KMS-11 (cell line): ENCODE data around the gene MRFAP1.

Experiments used
- H2AFZ ChIP-seq: fragments of 200-600 bp; sonication (generic); 2 replicates; pipeline ENCODE4 v1.6.1; 2016; ENCODE audit warnings: antibody characterized with exemption, mixed run types, low read depth
- H3K27ac ChIP-seq: fragments of 200-600 bp; sonication (generic); 2 replicates; pipeline ENCODE4 v1.6.1; 2016; ENCODE audit warnings: mild to moderate bottlenecking, mixed run types
- H3K27me3 ChIP-seq: fragments of 200-600 bp; sonication (generic); 2 replicates; pipeline ENCODE4 v1.6.1; 2017; ENCODE audit warnings: mild to moderate bottlenecking, low read depth, mixed run types, moderate library complexity; ENCODE audit not compliant: insufficient read depth
- H3K36me3 ChIP-seq: fragments of 200-600 bp; sonication (generic); 2 replicates; pipeline ENCODE4 v1.6.1; 2017; ENCODE audit warnings: mild to moderate bottlenecking, mixed run types; ENCODE audit not compliant: insufficient read depth
- H3K4me1 ChIP-seq: fragments of 200-600 bp; sonication (generic); 2 replicates; pipeline ENCODE4 v1.6.1; 2016; ENCODE audit warnings: mild to moderate bottlenecking, low read depth, mixed run types; ENCODE audit not compliant: poor library complexity, severe bottlenecking
- H3K4me2 ChIP-seq: fragments of 200-600 bp; sonication (generic); 2 replicates; pipeline ENCODE4 v1.7.0; 2016; ENCODE audit warnings: mild to moderate bottlenecking, mixed run types
- H3K4me3 ChIP-seq: fragments of 200-600 bp; sonication (generic); IDR thresholded peaks from 2 replicates; pipeline ENCODE4 v1.6.1; 2017; ENCODE audit warnings: low read depth, low read length, mixed read lengths; ENCODE audit not compliant: insufficient read depth
- H3K79me2 ChIP-seq: fragments of 200-600 bp; sonication (generic); 2 replicates; pipeline ENCODE4 v1.6.1; 2016; ENCODE audit warnings: low read depth, mixed run types; ENCODE audit not compliant: insufficient read depth
- H3K9ac ChIP-seq: fragments of 200-600 bp; sonication (generic); 2 replicates; pipeline ENCODE4 v1.6.1; 2016; ENCODE audit warnings: mild to moderate bottlenecking, mixed run types
- H4K20me1 ChIP-seq: fragments of 200-600 bp; sonication (generic); 2 replicates; pipeline ENCODE4 v1.6.1; 2016; ENCODE audit warnings: mild to moderate bottlenecking, mixed run types; ENCODE audit not compliant: insufficient read depth
- TF ChIP-seq, protein P1 (sequence below): fragments of 200-600 bp; sonication (generic); conservative IDR thresholded peaks from 2 replicates; pipeline ENCODE4 v1.6.1; 2017; ENCODE audit warnings: low read depth, mild to moderate bottlenecking, antibody characterized with exemption, low read length, moderate library complexity, mixed read lengths

MRFAP1 gene

DNA sequence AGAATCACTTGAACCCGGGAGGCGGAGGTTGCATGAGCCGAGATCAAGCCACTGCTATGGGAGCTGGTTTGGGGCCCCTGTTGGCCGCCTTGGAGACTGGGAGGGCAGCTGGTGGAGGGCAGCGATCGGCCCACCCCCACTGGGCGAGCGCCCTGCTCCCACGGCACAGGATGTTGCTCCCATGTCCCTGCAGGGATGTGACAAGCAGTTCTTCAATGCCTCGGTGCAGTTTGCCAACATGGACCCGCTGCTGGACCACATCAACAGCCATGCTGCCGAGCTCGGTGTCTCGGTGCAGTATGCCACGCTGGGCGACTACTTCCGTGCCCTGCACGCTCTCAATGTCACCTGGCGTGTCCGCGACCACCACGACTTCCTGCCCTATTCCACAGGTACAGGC is 46.1 kb upstream of the MRFAP1 start:
- Histone ChIP-seq H2AFZ (no peak overlapping the region), H3K4me3 (no peak overlapping the region), H3K9ac (no peak overlapping the region), H3K4me2 (no peak overlapping the region), H3K79me2 (no peaks in the 10 kb centered on the region), H3K4me1 (no peaks in the 10 kb centered on the region), H3K27me3 (no peaks in the 10 kb centered on the region), H3K36me3 (no peaks in the 10 kb centered on the region), H4K20me1 (no peaks in the 10 kb centered on the region), H3K27ac (no peak overlapping the region)
- TF ChIP-seq, protein P1, sequence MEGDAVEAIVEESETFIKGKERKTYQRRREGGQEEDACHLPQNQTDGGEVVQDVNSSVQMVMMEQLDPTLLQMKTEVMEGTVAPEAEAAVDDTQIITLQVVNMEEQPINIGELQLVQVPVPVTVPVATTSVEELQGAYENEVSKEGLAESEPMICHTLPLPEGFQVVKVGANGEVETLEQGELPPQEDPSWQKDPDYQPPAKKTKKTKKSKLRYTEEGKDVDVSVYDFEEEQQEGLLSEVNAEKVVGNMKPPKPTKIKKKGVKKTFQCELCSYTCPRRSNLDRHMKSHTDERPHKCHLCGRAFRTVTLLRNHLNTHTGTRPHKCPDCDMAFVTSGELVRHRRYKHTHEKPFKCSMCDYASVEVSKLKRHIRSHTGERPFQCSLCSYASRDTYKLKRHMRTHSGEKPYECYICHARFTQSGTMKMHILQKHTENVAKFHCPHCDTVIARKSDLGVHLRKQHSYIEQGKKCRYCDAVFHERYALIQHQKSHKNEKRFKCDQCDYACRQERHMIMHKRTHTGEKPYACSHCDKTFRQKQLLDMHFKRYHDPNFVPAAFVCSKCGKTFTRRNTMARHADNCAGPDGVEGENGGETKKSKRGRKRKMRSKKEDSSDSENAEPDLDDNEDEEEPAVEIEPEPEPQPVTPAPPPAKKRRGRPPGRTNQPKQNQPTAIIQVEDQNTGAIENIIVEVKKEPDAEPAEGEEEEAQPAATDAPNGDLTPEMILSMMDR, result no peak

DNA sequence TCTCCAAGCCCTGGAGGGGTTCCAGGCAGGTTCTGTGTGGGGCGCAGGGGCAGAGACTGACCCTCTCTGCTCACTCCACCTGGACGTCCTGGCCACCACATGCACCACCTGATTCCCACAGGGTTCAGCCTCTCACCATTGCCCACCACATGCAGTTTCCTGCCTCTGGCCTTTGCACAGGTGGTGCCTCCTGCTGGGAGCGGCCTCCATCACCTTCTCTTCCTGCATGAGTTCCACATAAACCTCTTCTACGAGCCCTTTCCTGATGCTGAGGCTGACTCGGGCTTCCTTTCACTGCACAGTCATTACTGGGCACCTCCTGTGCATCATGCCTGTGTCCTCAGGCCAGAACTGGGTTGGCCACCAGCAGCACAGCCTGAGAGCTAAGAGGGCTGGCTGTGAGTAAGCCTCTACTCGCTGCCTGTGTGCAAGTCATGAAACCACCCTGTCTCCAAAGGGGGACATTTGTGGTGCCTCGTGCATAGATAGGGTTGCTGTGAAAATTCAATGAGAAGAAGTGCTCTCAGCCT is 45.6 kb upstream of the MRFAP1 start:
- Histone ChIP-seq H3K4me3 (no peak overlapping the region), H3K27ac (no peak overlapping the region), H3K79me2 (no peaks in the 10 kb centered on the region), H3K4me2 (no peak overlapping the region), H3K4me1 (no peaks in the 10 kb centered on the region), H3K27me3 (no peaks in the 10 kb centered on the region), H4K20me1 (no peaks in the 10 kb centered on the region), H3K9ac (no peak overlapping the region), H3K36me3 (no peaks in the 10 kb centered on the region), H2AFZ (no peak overlapping the region)
- TF ChIP-seq, protein P1, result no peak

DNA sequence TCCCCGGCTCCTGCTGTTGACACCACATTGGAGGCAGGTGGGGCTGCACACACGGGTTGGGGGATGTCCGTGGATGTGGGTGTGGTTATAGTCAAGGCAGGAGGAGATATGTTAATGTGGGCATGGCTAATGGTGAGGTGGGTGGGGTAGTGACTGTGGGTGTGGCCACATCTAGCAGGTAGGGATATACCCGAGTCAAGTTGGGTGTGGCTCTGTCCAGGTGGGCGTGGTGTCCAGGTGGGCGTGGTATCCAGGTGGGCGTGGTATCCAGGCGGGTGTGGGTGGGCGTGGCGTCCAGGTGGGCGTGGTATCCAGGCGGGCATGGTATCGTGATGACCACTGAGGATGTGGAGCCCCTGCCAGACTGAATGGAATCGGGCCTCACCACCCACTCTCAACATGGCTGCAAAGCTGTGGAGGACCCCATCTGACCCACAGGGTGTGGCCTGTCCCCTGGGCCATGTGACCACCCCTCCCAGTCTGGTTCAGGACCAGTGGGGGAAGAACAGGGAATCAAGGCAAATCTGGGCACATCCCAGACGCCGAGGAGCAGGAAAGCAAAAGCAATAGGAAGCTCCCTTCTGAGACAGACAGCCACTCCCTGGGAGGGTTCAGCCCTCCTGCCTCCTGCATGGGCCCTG is 44.5 kb upstream of the MRFAP1 start:
- no peaks in the 10 kb centered on the region for H3K79me2 ChIP-seq
- H3K9ac ChIP-seq, result no peak overlapping the region
- H3K4me1 ChIP-seq, result no peaks in the 10 kb centered on the region
- H4K20me1 ChIP-seq, result no peaks in the 10 kb centered on the region
- H3K27me3 ChIP-seq, result no peaks in the 10 kb centered on the region
- H3K36me3 ChIP-seq, result no peaks in the 10 kb centered on the region
- H3K27ac ChIP-seq, result no peak overlapping the region
- H3K4me3 ChIP-seq, result no peak overlapping the region
- H2AFZ ChIP-seq, result no peak overlapping the region
- TF ChIP-seq, protein P1, result no peak
- no peak overlapping the region for H3K4me2 ChIP-seq

DNA sequence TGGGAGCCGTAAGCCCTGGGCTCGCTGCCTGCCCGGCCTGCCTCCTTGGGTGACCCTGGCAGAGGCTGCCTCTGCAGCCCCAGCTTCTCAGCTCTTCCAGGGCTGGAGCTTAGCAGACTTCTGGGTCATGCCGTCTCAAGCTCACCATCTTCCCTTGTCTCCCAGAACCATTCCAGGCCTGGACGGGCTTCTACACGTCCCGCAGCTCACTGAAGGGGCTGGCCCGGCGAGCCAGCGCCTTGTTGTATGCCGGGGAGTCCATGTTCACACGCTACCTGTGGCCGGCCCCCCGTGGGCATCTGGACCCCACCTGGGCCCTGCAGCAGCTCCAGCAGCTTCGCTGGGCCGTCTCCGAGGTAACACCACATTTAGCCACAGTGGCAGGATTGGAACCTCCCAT is 43.5 kb upstream of the MRFAP1 start:
- Histone ChIP-seq H3K9ac (no peak overlapping the region), H3K27ac (no peak overlapping the region)

More for the DNA sequence above, 43.5 kb upstream of the MRFAP1 start:
- H3K4me1 ChIP-seq, result no peaks in the 10 kb centered on the region
- H3K36me3 ChIP-seq, result no peaks in the 10 kb centered on the region
- H2AFZ ChIP-seq, result no peak overlapping the region
- H3K27me3 ChIP-seq, result no peaks in the 10 kb centered on the region
- H3K4me3 ChIP-seq, result no peak overlapping the region
- H3K4me2 ChIP-seq, result no peak overlapping the region
- TF ChIP-seq, protein P1, result no peak
- H4K20me1 ChIP-seq, result no peaks in the 10 kb centered on the region
- no peaks in the 10 kb centered on the region for H3K79me2 ChIP-seq
